ENCODE results near the gene CFAP92.

DNA sequence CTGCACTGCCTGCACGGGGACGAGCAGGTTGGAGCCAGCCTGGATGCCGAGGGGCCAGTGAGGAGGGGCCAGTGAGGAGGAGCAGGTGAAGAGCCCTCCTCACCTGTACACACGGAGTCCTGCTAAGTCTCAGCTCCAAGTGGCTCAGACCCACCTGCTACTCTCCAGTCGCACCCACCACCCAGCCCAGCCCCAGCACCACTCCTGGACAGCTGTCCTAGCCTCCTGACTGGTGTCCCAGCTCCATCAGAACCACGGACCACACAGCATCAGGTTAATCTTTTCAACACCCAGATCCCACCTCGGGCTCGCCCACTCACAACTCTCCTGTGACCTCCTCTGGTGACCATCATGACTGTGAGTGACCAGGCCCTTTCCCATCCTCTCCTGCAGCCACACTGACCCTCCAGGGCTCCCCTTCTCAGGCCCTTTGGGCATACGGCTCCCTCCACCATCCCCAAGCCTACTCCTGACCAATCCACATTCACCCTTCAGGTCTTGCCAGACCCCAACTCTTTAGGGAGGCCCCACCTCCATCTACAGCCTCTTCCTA lies 21.0 kb upstream of the CFAP92 start:
- TF ChIP-seq OVOL3 (tag by site-specific recombination; IDR thresholded peaks at IDR 0.05) (no peak), ZBTB7A (tag by site-specific recombination; IDR thresholded peaks at IDR 0.05; ENCODE audit: low read depth) (no peak), ZNF174 (tag by site-specific recombination; IDR thresholded peaks at IDR 0.05) (no peak), ZNF24 (tag by site-specific recombination; IDR thresholded peaks at IDR 0.05) (no peak)
- TF ChIP-seq, protein P1, sequence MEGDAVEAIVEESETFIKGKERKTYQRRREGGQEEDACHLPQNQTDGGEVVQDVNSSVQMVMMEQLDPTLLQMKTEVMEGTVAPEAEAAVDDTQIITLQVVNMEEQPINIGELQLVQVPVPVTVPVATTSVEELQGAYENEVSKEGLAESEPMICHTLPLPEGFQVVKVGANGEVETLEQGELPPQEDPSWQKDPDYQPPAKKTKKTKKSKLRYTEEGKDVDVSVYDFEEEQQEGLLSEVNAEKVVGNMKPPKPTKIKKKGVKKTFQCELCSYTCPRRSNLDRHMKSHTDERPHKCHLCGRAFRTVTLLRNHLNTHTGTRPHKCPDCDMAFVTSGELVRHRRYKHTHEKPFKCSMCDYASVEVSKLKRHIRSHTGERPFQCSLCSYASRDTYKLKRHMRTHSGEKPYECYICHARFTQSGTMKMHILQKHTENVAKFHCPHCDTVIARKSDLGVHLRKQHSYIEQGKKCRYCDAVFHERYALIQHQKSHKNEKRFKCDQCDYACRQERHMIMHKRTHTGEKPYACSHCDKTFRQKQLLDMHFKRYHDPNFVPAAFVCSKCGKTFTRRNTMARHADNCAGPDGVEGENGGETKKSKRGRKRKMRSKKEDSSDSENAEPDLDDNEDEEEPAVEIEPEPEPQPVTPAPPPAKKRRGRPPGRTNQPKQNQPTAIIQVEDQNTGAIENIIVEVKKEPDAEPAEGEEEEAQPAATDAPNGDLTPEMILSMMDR (tag by site-specific recombination; IDR thresholded peaks at IDR 0.05): no peak
- TF ChIP-seq, protein P2, sequence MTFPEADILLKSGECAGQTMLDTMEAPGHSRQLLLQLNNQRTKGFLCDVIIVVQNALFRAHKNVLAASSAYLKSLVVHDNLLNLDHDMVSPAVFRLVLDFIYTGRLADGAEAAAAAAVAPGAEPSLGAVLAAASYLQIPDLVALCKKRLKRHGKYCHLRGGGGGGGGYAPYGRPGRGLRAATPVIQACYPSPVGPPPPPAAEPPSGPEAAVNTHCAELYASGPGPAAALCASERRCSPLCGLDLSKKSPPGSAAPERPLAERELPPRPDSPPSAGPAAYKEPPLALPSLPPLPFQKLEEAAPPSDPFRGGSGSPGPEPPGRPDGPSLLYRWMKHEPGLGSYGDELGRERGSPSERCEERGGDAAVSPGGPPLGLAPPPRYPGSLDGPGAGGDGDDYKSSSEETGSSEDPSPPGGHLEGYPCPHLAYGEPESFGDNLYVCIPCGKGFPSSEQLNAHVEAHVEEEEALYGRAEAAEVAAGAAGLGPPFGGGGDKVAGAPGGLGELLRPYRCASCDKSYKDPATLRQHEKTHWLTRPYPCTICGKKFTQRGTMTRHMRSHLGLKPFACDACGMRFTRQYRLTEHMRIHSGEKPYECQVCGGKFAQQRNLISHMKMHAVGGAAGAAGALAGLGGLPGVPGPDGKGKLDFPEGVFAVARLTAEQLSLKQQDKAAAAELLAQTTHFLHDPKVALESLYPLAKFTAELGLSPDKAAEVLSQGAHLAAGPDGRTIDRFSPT (tag by site-specific recombination; IDR thresholded peaks at IDR 0.05): no peak
